HG03095 (cell line): ENCODE data around the gene OGFOD1.
"Not testable (repeated sequence)": the region's sequence is repeated elsewhere in the genome, so short reads cannot be mapped to it uniquely, and the experiment has no call there.

Experiments used
- ATAC-seq: cut with Tn5 transposase; IDR thresholded peaks from one replicate; pipeline ENCODE4 v1.9.1; 2021; ENCODE audit warnings: moderate library complexity; ENCODE audit not compliant: unreplicated experiment

The OGFOD1 gene

DNA sequence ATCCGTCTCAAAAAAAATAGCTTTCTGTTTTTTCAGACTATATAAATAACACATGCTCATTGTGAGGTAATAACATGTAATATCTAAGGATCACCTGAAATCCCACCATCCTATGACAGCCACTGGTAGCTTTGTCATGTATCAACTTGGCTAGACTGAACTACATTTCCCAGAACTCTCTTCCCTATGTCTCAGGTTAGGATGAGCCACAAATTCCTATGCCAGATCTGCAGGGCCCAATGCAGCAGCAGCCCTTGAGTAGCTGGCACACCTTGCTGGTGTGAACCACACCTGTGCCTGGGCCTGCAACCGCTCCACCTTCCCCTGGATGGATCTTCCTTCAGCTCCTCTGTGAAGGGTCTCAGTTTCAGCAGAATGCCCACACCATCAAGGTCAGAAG, 28.1 kb downstream of the OGFOD1 start:
- no peak for ATAC-seq

DNA sequence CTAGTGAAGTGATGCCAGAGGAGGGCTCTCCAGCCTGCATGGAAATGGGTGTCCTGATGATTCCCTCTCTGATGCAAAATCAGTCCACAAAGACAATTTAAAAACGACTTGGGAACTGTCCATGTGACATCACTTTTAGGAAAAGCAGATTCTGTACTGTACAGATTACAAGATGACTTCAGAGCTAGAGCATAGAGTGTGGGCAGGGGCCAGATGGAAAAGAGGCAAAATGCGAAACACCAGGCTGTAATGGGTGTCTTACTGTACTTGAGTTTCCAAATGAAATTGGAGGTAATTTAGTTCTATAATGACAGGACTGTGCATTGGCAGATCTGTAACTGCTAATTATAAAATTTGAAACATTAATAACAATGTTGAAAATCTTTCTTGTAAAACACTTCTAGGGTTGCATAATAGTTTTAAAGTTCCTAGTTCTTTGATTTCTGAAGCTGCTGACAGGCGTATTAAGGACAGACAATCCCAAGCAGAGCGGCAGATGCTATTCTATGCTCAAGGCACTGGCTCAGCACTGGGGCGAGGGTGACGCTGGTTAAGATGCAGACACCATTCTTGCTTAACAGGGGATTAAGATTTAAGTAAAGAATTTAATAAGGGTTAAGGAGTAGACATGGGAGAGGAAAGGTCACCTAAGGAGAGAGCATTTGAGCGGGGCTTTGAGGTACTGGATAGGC, 29.6 kb downstream of the OGFOD1 start:
- ATAC-seq = no peak

DNA sequence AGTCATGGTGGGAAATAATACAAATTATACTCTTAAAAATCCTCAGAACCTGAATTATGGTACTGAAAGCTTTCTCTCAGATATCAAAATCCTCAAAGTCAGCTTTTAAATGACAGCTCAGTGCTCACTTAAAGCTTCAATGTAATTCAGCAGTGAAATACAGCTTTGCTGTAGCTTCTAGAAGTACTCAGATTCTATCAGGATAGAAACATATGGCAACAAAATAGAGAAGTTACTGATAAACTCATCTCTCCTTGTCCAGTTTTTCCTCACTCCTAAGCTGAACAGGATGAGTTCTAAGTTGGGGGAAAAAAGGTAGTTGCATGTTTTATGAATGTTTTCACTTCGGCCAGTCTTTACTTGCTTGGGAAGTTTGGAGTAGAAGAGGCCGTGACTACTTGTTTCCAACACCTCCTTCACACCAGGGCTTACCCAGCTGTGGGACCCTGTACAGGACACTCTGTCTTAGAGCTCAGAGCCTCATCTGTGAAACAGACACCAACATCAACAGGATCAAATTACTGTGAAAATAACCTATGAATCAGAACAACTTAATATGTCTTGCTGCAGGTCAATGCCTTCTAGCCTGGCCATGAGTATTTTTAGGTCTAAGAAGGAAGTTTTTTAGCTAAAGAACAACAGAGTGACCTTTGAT, 30.2 kb downstream of the OGFOD1 start:
- ATAC-seq = no peak

GRCh38 chr16:56482683-56483236, 31.4 kb downstream of the OGFOD1 start:
- ATAC-seq = no peak

GRCh38 chr16:56483394-56483793, 32.0 kb downstream of the OGFOD1 start:
- ATAC-seq = no peak

- ATAC-seq = no peak
These were observed 36.7 kb downstream of the OGFOD1 start for GRCh38 chr16:56488035-56488434.

- not testable (repeated sequence) for ATAC-seq
These were observed 37.5 kb downstream of the OGFOD1 start for GRCh38 chr16:56488868-56489267.

DNA sequence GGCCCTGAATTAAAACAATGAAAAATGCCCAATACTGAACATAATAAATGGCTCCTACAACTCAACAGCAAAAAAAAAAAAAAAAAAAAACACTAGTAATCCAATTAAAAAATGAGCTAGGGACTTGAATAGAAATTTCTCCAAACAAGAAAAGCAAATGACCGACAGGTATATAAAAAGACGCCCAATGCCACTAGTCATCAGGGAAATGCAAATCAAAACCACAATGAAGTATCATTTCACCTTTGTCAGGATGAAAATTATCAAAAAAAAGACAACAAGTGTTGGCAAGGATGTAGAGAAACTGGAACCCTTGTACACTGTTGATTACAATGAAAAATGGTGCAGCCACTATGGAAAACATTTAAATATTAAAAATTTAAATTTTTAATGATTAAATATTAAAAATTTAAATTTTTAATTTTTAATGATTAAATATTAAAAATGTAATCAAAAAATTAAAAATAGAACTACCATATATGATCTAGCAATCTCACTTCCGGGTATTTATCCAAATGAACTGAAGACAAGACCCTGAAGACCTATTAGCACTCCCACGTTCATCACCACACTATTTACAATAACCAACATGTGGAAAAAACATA, 40.4 kb downstream of the OGFOD1 start:
- no peak for ATAC-seq

DNA sequence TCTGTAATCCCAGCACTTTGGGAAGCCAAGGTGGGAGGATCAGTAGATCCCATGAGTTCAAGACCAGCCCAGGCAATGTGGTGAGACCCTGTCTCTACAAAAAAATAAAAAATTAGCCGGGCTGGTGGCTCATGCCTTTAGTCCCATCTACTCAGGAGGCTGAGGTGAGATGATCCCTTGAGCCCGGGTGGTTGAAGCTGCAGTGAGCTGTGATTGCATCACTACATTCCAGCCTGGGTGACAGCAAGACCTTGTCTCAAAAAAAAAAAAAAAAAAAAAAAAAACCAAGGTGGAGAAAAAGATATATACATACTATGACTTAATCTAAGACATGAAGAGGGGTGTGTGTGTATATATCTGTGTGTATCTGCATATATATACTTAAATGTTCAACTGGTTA, 41.8 kb downstream of the OGFOD1 start:
- no peak for ATAC-seq

- ATAC-seq = no peak
These were observed 42.5 kb downstream of the OGFOD1 start for GRCh38 chr16:56493815-56494214.

- no peak for ATAC-seq
These were observed 53.8 kb downstream of the OGFOD1 start for GRCh38 chr16:56505181-56505580.

GRCh38 chr16:56506941-56507340, 55.6 kb downstream of the OGFOD1 start:
- no peak for ATAC-seq

DNA sequence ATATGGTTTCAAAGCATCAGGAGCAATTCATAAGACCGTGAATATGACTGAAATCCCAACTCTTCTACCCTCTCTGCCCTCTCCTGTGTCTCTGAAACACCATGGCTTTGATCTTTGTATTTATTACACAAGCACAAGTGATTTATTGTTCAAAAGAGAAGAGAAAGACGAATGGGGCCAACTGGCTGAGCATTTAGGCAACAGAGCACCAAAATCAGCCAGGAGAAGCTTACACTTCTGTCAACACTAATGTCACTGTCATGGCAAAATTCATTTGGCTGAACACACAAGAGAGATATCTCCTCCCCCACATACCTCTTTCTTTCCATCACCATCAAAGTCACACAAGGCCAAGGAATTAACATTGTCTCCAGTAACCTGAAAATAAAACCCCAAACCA, 59.2 kb downstream of the OGFOD1 start:
- no peak for ATAC-seq

DNA sequence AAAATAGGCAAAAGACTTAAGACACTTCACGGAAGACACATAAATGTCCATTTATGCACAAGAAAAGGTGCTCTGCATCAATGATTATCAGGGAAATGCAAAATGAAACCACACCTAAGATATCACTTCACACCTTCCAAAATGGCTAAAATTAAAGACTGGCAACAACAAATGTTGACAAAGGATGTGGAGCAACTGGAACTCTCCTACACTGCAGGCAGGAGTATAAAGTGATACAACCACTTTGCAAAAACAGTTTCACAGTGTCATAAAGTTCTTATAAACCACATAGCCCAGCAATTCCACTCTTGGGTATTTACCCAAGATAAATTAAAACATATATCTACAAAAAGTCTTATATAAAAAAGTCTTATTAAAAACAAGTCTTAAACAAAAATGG, 60.7 kb downstream of the OGFOD1 start:
- ATAC-seq = no peak

DNA sequence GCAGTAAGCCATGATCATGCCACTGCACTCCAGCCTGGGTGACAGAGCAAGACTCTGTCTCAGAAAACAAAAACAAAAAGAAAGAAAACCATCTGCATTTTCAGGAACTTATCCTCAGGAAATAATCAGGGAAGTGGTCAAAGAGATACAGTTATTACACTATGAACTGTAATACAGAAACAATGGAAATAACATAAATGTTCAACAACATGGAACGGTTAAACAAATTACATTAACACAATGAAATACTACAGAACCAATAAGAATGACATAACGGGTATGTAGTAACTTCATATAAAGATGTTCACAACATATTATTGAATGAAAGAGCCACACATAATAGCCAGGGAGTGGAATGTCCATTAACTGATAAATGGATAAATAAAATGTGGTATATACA, 61.7 kb downstream of the OGFOD1 start:
- ATAC-seq = no peak

- ATAC-seq = no peak
These were observed 62.6 kb downstream of the OGFOD1 start for GRCh38 chr16:56513972-56514371.

DNA sequence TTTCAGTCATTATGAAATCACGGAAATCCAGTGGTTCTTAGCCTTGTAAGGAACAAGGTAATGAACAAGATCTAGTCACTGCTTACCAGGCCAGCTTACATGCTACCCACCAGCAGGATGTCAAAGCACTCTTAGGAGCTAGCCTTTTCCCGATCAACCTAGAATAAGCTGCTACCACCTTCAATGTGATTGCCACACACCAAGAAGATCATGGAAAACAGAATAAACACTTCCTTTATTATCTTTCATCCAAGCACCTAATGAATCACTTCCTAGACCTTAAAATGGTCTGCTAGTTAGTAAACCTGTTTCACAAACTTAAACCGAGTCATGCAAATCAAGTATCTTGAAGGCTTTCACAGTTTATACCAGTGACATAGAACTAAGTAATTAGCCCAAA, 63.5 kb downstream of the OGFOD1 start:
- ATAC-seq = no peak

DNA sequence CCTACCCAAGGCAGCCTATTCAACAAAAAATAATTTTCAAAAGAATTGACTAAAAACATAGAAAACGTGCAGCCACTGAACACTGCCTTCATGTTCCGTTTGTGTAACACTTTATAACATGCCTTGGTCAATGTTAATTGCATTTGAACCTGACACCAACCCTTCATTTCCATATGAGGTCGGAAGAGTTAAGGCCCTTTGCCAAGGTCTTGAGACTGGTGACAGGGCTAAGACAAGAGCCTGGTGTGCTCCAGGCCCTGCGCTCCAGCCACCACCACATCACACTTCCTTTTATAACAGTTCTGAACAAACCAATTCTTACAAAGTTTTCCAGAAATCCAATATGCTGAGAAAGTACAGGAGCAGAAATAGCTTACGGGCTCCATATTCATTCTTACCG, 64.3 kb downstream of the OGFOD1 start:
- ATAC-seq = no peak

DNA sequence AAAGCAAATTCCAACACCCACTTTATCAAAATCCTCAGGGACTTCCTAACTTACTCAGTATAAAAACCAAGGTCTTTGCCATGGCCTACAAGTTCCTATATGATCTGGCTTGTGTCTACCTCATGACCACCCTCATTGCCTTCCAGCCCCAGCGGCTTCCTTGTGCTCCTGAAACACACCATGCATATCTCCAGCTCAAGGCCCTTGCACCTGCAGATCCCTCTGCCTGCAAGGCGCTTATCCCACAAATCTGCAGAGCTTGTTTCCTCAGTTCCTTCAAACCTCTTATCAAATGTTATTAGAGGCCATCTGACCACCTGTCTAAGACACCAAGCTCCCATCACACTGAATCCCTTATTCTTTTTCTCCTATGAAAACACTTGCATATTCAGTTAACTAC, 65.9 kb downstream of the OGFOD1 start:
- ATAC-seq = no peak

DNA sequence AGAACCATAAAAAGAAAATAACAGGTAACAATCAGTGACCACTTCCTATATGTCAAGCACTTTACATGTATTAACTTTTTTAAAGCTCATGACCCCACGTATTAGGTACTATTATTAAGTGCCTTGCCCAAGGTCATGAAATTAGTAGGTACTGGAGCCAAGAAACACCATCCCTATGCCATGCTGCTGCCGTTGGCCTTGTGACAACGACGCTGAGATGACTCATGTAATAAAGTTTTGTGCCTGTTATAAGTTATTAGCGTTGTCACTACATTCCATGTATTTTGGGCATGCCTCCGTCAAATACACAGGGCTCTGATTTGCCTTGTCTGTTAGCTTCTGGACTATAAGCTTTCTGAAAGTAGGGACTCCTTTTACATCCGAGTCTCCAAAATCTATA, 67.1 kb downstream of the OGFOD1 start:
- no peak for ATAC-seq

- peak; percentile 83 for ATAC-seq
These were observed 68.3 kb downstream of the OGFOD1 start, which contains the start of gene BBS2 for GRCh38 chr16:56519459-56520250. Gene BBS2 (minus strand): TSS chr16:56520024. CDS start chr16:56519862, 162 bp downstream.
